Activated naive CD8-positive, alpha-beta T cell treated with anti-CD3 and anti-CD28 coated beads, Interleukin-2, amount 50 U/mL, for 24 hours (primary cell): ENCODE results near the gene BICRA.

Experiments
- ATAC-seq: fragments of 150-1000 bp; cut with Tn5 transposase; one replicate; pipeline ENCODE4 v1.10.0; 2021
- DNase-seq: peaks from one replicate; pipeline ENCODE4 v3.0.0; 2021
- H3K27ac Mint-ChIP-seq: one replicate; pipeline ENCODE4 v1.8.0; 2021; ENCODE audit warnings: mild to moderate bottlenecking, mixed read lengths
- H3K27me3 Mint-ChIP-seq: one replicate; pipeline ENCODE4 v1.8.0; 2021; ENCODE audit warnings: mixed read lengths
- H3K36me3 Mint-ChIP-seq: one replicate; pipeline ENCODE4 v1.8.0; 2021; ENCODE audit warnings: low read depth, mixed read lengths
- H3K4me1 Mint-ChIP-seq: one replicate; pipeline ENCODE4 v1.8.0; 2021; ENCODE audit warnings: mixed read lengths
- H3K4me3 Mint-ChIP-seq: one replicate; pipeline ENCODE4 v1.8.0; 2021; ENCODE audit warnings: mild to moderate bottlenecking, moderate library complexity, mixed read lengths
- H3K9me3 Mint-ChIP-seq: one replicate; pipeline ENCODE4 v1.8.0; 2021; ENCODE audit warnings: mixed read lengths

BICRA gene

GRCh38 chr19:47613165-47614020 is 4.5 kb downstream of the BICRA start:
- peaks cover 3% of the 10 kb centered on the region for H3K36me3 Mint-ChIP-seq
- no peak overlapping the region for H3K27ac Mint-ChIP-seq
- DNase-seq (no peak), ATAC-seq (no peak)
- no peaks in the 10 kb centered on the region for H3K9me3 Mint-ChIP-seq
- no peaks in the 10 kb centered on the region for H3K27me3 Mint-ChIP-seq
- H3K4me3 Mint-ChIP-seq = no peak overlapping the region
- H3K4me1 Mint-ChIP-seq = peaks cover 22% of the 10 kb centered on the region

- ATAC-seq = no peak
- Mint-ChIP-seq H3K36me3 (peaks cover 3% of the 10 kb centered on the region), H3K4me1 (peaks cover 21% of the 10 kb centered on the region), H3K9me3 (no peaks in the 10 kb centered on the region), H3K27ac (no peak overlapping the region), H3K4me3 (no peak overlapping the region), H3K27me3 (no peaks in the 10 kb centered on the region)
- no peak for DNase-seq
These were observed 5.0 kb downstream of the BICRA start for GRCh38 chr19:47614021-47614295.

DNA sequence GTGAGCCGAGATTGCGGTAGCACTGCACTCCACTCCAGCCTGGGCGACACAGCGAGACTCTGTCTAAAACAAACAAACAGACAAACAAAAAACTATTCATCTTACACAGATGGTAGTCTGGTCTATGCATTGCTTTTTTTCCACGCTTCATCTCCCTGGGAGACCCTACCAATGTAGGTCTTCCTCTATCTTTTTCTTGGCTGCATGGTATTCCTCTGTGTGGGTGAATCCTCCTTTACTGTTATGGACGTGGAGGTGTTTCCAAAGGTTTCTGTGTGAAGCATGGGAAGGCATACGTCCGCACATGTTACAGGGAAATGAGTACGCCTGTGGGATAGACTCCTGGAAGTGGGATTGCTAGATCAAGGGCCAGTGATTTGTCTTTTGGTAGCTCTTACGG is 5.6 kb downstream of the BICRA start:
- DNase-seq = no peak
- Mint-ChIP-seq H3K4me3 (no peak overlapping the region), H3K27ac (no peak overlapping the region), H3K9me3 (no peaks in the 10 kb centered on the region), H3K27me3 (no peaks in the 10 kb centered on the region), H3K4me1 (peaks cover 20% of the 10 kb centered on the region), H3K36me3 (peaks cover 3% of the 10 kb centered on the region)
- ATAC-seq = no peak

- Mint-ChIP-seq H3K4me1 (peaks cover 22% of the 10 kb centered on the region), H3K4me3 (no peak overlapping the region), H3K9me3 (no peaks in the 10 kb centered on the region), H3K27ac (no peak overlapping the region), H3K27me3 (no peaks in the 10 kb centered on the region), H3K36me3 (peaks cover 3% of the 10 kb centered on the region)
- ATAC-seq (no peak), DNase-seq (no peak)
These were observed 6.3 kb downstream of the BICRA start for GRCh38 chr19:47615230-47615629.

GRCh38 chr19:47615714-47616113 is 6.8 kb downstream of the BICRA start:
- Mint-ChIP-seq H3K4me3 (no peak overlapping the region), H3K27me3 (no peaks in the 10 kb centered on the region), H3K27ac (no peak overlapping the region), H3K36me3 (peaks cover 3% of the 10 kb centered on the region), H3K4me1 (peaks cover 18% of the 10 kb centered on the region), H3K9me3 (no peaks in the 10 kb centered on the region)
- ATAC-seq = no peak
- DNase-seq = no peak

GRCh38 chr19:47618771-47619170 is 9.8 kb downstream of the BICRA start:
- Mint-ChIP-seq H3K4me3 (no peak overlapping the region), H3K27me3 (no peaks in the 10 kb centered on the region), H3K36me3 (peaks cover 3% of the 10 kb centered on the region), H3K27ac (no peak overlapping the region), H3K9me3 (no peaks in the 10 kb centered on the region), H3K4me1 (peaks cover 13% of the 10 kb centered on the region)
- no peak for DNase-seq
- ATAC-seq = no peak

GRCh38 chr19:47619763-47620162 is 10.8 kb downstream of the BICRA start:
- no peak overlapping the region for H3K4me3 Mint-ChIP-seq
- no peaks in the 10 kb centered on the region for H3K9me3 Mint-ChIP-seq
- H3K27ac Mint-ChIP-seq = no peak overlapping the region
- peaks cover 13% of the 10 kb centered on the region for H3K4me1 Mint-ChIP-seq
- DNase-seq (no peak), ATAC-seq (no peak)
- H3K27me3 Mint-ChIP-seq = no peaks in the 10 kb centered on the region
- H3K36me3 Mint-ChIP-seq = peaks cover 6% of the 10 kb centered on the region

- Mint-ChIP-seq H3K4me1 (peaks cover 17% of the 10 kb centered on the region), H3K27me3 (no peaks in the 10 kb centered on the region), H3K27ac (no peak overlapping the region), H3K4me3 (no peak overlapping the region), H3K9me3 (no peaks in the 10 kb centered on the region), H3K36me3 (peaks cover 2% of the 10 kb centered on the region)
- ATAC-seq (no peak), DNase-seq (no peak)
These were observed 14.4 kb downstream of the BICRA start for GRCh38 chr19:47623151-47623920.

GRCh38 chr19:47623921-47624391 is 15.0 kb downstream of the BICRA start:
- Mint-ChIP-seq H3K27me3 (no peaks in the 10 kb centered on the region), H3K9me3 (no peaks in the 10 kb centered on the region), H3K36me3 (peaks cover 2% of the 10 kb centered on the region), H3K27ac (no peak overlapping the region), H3K4me3 (no peak overlapping the region), H3K4me1 (peaks cover 18% of the 10 kb centered on the region)
- DNase-seq (no peak), ATAC-seq (no peak)

DNA sequence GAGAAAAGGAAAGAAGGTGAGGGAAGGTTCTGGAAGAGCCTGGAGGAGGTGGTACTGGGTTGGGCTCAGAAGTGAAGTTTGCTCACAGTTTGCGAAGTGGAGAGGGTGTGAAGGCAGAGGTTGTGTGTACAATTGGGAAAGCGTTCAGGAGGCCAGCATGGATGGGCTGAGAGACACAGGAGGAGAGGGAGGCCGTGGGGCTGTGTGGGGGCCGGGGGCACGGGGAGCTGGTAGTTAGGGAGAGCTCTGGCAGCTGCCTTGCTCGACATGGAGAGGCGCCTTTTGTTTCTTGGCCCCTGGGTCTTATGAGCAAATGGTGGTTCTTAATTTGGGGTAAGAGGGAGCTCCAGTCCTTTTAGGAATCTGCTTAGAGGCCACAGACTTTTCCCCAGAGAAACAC is 16.7 kb downstream of the BICRA start:
- no peaks in the 10 kb centered on the region for H3K27me3 Mint-ChIP-seq
- peaks cover 21% of the 10 kb centered on the region for H3K4me1 Mint-ChIP-seq
- H3K9me3 Mint-ChIP-seq = no peaks in the 10 kb centered on the region
- DNase-seq (no peak), ATAC-seq (no peak)
- peaks cover 6% of the 10 kb centered on the region for H3K36me3 Mint-ChIP-seq
- H3K4me3 Mint-ChIP-seq = no peak overlapping the region
- no peak overlapping the region for H3K27ac Mint-ChIP-seq

- Mint-ChIP-seq H3K27ac (no peak overlapping the region), H3K9me3 (no peaks in the 10 kb centered on the region), H3K4me3 (no peak overlapping the region), H3K27me3 (no peaks in the 10 kb centered on the region), H3K4me1 (peaks cover 23% of the 10 kb centered on the region), H3K36me3 (peaks cover 7% of the 10 kb centered on the region)
- ATAC-seq (no peak), DNase-seq (no peak)
These were observed 17.3 kb downstream of the BICRA start for GRCh38 chr19:47626238-47626637.

GRCh38 chr19:47628078-47628771 is 19.3 kb downstream of the BICRA start:
- Mint-ChIP-seq H3K36me3 (peaks cover 7% of the 10 kb centered on the region), H3K9me3 (no peaks in the 10 kb centered on the region), H3K27ac (no peak overlapping the region), H3K4me3 (no peak overlapping the region), H3K4me1 (peaks cover 24% of the 10 kb centered on the region), H3K27me3 (no peaks in the 10 kb centered on the region)
- ATAC-seq (no peak), DNase-seq (no peak)

- peaks cover 5% of the 10 kb centered on the region for H3K36me3 Mint-ChIP-seq
- peaks cover 20% of the 10 kb centered on the region for H3K4me1 Mint-ChIP-seq
- ATAC-seq (no peak), DNase-seq (no peak)
- H3K27ac Mint-ChIP-seq = no peak overlapping the region
- no peak overlapping the region for H3K4me3 Mint-ChIP-seq
- no peaks in the 10 kb centered on the region for H3K9me3 Mint-ChIP-seq
- no peaks in the 10 kb centered on the region for H3K27me3 Mint-ChIP-seq
These were observed 21.7 kb downstream of the BICRA start for GRCh38 chr19:47630594-47630993.

DNA sequence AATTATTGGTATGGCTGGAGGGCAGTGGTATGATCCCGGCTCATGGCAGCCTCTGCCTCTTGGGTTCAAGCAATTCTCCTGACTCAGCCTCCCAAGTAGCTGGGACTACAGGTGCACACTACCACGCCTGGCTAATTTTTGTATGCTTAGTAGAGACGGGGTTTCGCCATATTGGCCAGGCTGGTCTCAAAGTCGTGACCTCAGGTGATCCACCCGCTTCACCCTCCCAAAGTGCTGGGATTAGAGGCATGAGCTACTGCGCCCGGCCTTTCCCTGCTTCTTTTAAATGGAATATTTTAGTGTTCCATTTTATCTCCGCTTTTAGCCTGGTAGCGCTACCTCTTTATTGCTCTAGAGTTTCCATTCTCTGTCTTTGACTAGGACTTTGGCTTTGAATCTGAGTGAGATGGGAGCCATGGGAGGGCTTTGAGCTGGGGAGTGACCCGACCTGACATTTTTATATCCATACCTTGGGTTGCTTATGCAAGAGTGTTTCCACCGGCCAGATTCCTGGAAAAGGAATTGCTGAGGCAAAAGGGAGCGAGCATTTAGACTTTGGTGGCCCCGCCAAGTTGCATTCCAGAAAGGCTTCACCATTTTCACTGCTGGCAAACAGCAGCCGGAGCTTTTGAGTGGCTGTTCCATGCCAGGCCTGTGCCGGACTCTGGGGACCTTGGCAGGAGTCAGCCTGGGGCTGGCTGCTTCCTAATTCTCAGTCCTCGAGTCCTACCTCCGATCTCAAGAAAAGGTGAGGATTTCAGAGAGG is 22.9 kb downstream of the BICRA start:
- H3K36me3 Mint-ChIP-seq = peaks cover 5% of the 10 kb centered on the region
- peaks cover 23% of the 10 kb centered on the region for H3K4me1 Mint-ChIP-seq
- ATAC-seq (no peak), DNase-seq (no peak)
- no peaks in the 10 kb centered on the region for H3K9me3 Mint-ChIP-seq
- no peak overlapping the region for H3K4me3 Mint-ChIP-seq
- H3K27me3 Mint-ChIP-seq = no peaks in the 10 kb centered on the region
- H3K27ac Mint-ChIP-seq = no peak overlapping the region
